CD4-positive, alpha-beta T cell treated with Interleukin-2 at 100 ng/mL for 4 hours (primary cell): ENCODE results near the gene SFTPB.
"Not testable (repeated sequence)": the region's sequence is repeated elsewhere in the genome, so short reads cannot be mapped to it uniquely, and the experiment has no call there.

ENCODE experiments used
- DNase-seq: peaks from one replicate; pipeline ENCODE4 v3.0.0-alpha.2; 2020; ENCODE audit warnings: low spot score

Gene SFTPB

DNA sequence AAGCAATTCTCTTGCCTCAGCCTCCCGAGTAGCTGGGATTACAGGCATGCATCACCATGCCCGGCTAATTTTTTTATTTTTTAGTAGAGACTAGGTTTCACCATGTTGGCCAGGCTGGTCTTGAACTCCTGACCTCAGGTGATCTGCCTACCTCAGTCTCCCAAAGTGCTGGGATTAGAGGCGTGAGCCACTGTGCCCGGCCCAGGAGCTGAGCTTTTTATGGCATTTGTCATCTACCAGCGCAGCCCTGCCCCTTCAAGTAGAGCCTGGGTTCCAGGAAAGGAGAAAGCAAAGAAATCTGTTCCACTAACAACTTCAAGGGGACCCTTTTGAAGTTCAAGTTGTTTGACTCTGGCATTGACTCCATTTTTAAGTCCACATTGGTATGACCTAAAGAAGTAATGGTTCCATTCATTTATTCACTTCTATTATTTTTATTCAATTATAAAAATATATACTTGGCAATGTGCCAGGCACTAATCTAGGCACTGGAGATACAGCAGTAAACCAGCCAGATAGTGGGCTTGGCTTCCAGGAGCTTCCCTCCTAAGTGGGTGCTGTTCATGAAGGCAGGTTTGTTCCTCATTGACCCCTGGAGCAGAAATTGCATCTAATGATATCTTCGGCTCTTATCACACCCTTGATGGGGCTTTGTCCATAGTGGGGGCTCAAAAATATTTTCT is 8.0 kb upstream of the SFTPB start:
- no peak for DNase-seq

DNA sequence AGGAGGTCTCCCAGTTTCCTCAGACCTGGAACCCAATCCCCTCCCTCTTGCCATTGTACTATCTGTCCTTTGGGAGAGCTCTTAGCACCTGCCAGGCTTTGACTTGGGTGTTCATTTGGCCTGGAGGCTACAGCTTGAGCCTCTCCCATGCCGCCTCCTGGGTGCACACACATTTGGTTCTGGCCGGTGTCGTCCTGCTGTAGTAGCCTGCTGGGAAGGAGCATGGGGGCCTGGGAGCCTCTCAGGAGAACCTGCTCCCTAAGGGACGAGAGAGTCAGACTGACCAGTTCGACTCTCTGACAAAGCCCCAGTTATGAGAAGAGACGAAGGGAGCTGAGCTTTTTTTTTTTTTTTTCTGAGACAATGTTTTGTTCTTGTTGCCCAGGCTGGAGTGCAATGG is 7.4 kb upstream of the SFTPB start:
- no peak for DNase-seq

DNA sequence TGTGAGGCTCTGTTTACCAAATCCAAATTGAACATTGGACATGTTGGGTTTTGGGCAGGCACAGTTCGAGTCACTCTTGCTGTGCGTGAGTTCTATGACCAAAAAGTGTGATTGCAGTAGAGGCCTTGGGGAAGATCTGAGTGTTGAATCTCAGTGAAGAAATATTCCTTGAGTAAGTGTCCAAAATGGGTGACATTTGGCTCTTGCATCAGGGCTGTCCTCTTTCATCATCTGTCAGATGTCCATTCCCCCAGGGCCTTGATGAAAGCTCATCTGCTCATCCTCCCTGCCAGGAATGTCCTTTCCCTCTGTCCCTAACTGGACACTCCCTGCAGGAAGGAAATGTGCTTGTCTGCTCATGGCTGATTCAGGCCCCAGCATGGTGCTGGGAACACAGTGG is 6.4 kb upstream of the SFTPB start:
- no peak for DNase-seq

DNA sequence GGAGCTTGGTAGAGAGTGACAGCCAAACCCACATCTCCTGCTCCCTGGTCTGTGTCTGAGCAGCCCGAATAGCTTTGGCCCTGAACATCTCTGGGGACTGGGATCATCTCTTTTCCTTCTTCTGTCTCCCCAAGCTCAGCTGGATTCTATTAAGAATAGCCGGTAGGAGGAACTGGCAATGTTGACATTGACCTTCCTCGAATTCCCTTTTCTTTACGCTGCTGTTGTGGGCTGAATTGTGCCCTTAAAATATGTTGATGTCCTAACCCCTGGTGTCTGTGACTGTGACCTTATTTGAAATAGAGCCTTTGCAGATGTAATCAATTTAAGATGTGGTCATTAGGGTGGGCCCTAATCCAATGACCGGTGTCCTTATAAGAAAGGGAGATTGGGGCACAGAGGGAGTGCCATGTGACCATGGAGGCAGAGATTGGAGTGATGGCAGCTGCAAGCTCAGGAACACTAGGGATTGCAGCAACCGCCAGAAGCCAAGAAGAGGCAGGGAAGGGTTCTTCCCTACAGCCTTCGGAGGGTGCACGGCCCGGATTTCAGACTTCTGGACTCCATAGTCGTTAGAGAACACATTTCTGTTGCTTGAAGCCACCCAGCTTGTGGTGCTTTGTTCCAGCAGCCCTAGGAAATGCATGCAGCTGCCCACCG is 5.8 kb upstream of the SFTPB start:
- no peak for DNase-seq

DNA sequence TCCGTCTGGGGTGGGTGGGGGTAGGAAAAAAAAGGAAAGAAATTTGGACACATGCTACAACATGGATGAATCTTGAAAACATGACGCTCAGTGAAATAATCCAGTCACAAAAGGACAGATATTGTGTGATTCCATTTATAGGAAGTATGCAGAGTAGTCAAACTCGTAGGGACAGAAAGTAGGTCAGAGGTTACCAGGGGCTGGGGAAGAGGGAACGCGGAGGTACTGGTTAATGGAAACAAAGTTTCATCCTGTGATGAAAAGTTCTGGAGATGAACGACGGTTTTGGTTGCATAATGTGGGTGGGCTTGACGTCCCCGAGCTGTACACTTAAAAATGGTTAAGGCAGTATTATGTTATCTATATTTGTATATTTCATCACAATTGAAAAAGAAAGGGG is 4.5 kb upstream of the SFTPB start:
- no peak for DNase-seq

DNA sequence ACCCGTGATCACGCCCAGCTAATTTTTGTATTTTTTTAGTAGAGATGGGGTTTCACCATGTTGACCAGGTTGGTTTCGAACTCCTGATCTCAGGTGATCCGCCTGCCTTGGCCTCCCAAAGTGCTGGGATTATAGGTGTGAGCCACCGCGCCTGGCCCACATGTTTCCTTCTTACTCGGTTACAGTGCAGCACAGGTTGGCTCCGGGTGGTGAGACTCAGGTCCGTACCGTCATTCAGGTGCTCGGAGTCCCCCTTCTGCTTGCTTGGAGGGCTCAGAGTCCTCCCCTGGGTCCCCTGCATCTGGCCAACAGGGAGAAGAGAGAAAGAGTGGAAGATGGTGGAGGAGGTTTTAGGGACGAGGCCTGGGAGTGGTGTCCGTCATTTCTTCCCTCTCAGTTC is 2.4 kb upstream of the SFTPB start:
- DNase-seq = not testable (repeated sequence)

DNA sequence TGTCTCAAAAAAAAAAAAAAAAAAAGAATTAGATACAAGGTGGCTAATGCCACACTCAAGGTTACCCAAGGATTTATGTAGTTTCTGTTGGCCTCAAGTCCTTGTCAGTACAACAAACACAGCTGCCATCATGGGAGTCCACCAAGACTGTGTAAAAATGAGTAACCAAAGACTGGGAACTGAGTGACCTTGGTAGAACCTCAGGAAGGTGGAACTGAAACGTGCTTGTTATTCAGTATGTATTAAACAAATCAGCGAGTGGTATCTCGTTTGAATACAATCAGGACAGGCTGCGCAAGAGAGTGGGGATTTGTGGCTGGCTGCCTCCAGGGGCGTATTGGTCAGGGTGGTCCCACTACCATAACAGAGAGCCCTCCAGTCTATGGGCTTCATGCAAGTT is 1.6 kb upstream of the SFTPB start:
- no peak for DNase-seq

DNA sequence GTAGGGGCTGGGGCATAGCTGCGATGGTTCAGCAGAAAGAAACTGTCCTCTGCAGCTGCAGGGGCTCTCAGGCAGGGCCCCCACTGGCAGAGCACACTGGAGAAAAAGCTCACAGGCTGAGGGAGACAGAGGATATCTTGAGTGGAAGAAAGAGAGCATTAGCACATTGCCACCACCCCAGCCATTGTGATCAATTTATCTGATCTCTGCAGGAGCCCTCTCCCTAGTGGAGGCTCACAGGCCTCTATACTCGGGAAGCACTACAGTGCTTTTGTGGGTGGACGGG is 801 bp upstream of the SFTPB start:
- no peak for DNase-seq

DNA sequence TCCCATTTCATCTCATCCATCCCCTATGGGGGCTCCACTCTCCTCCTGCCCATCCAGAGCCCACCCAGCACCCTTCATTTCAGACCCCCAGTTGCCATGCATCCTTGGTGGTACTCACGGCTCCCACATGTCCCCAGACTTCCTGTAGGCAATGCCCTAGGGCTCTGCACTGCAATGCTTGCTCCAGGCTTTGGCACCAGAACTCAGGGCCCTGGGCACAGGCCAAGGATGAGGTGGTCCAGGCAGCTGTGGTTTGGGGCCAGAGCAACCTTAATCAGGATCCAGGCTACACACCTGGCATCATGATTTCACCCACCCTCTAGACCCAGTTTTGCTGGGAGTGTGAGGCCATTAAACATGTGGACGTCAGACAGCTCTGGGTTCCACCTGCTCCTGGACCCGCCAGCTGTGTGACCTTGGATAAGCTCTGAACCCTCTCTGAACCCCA is 414 bp downstream of the SFTPB start:
- DNase-seq = no peak

DNA sequence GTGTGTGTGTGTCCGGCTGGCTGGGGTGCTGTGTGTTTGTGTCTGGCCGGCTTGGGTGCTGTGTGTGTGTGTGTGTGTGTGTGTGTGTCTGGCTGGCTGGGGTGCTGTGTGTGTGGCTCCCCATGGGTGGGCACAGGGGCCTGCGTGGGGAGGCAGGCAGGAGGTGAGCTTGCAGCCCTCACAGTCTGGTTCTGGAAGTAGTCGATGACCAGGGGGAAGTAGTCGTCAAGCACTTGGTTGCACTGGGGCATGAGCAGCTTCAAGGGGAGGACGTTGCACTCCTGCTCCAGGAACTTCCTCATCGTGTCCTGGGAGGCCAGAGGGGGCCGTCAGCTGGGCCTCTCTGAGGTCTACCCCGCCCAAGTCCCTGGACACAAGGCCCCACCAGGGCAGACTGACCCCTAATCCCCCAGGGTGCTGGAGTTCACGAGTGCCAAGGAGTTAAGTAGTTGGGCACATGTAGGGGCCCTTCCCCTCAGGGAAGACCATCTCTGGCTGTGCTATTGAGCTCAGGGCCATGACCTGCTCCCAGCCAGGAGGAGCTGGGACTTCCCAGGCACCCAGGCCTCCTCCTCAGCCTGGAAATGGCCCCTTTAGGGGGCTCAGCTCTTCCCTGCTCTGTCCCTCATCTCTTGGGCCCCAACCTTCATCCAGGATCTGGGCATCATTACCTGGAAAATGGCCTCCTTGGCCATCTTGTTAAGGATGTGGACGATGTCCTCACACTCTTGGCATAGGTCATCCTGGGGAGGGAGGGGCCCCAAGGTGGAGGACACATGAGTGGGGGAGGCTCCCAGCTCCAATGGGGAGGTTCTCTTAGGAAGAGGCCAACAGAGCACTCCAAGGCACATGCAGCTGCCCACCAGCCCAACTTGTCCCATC is 1.3 kb downstream of the SFTPB start:
- no peak for DNase-seq

DNA sequence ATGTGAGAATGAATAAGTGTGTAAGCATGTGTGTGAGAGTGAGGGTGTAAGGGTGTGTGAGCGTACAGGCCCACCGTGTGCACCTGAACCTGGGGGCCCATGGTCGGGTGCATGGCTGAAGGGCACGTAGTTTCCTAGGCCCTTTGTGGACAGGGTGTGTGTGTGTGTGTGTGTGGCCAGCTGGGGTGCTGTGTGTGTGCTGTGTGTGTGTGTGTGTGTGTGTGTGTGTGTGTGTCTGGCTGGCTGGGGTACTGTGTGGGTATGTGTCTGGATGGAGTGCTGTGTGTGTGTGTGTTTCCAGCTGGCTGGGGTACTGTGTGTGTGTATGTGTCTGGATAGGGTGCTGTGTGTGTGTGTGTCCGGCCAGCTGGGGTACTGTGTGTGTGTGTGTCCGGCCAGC is 2.0 kb downstream of the SFTPB start:
- no peak for DNase-seq

DNA sequence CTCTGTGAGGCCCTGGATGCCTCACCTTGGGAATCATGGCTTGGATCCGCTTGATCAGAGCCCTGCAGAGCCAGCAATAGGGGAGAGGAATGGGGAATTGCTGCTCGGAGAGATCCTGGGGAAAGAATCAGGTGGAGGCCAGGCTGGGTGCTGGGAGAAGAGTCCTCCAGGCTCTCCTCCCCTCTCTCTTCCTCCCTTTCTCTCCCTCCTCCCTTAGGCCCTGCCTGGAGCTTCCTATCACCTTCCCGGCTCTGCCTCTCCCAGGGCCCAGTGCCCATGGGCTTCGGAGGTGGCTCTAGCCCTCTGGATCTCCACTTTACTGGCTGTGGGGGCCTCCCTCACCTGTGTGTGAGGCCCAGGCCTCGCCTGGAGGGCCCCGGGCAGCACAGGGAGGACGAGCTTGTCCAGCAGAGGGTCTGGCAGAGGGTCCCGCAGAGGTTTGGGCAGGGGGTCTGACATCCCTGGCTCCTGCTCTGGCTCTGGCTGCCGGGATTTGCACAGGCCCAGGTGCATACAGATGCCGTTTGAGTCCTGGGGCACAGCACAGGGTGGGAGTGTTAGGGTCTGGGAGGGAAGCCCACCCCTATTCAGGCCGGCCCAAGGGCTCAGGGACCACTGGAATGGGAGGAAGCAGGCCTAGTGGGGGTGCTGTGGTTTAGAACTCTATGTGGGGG is 2.6 kb downstream of the SFTPB start:
- DNase-seq = no peak

DNA sequence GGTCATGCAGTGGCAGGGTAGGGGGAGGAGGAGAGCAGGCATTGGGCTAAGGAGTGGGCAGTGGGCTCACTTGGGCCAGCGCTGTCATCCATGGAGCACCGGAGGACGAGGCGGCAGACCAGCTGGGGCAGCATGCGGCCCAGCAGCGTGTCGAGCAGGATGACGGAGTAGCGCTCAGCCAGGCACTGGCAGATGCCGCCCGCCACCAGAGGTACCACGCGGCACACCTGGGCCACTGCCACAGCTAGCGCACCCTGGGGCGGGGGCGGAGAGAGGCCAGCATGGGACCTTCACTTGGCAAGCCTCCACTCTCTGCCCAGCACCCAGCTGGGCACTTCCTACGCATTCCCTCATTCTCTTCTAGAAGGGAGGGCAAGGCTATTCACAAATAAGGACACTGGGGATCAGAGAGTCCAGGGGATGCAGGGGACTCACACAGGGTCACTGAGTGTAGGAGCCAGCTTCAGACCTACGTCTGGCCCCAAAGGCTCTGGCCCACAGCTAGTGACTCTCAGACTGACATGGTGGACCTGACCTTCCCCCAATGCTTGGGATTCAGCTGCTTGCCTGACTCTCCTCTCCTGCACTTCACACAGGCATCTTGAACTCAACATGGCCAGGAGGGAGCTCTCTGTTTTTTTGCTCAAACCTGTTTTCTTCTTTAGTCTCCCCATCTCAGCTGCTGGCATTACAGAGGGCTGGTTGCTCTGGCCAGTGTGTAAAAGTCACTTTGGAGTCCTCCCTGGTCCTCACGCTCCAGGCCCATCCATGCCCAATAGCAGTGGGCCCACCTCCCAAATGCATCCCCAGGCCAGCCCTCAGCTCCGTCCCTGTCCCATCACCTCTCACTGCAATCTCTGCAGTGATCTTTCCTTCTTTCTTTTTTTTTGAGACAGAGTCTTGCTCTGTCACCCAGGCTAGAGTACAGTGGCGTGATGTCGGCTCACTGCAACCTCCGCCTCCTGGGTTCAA is 4.1 kb downstream of the SFTPB start:
- DNase-seq = no peak

DNA sequence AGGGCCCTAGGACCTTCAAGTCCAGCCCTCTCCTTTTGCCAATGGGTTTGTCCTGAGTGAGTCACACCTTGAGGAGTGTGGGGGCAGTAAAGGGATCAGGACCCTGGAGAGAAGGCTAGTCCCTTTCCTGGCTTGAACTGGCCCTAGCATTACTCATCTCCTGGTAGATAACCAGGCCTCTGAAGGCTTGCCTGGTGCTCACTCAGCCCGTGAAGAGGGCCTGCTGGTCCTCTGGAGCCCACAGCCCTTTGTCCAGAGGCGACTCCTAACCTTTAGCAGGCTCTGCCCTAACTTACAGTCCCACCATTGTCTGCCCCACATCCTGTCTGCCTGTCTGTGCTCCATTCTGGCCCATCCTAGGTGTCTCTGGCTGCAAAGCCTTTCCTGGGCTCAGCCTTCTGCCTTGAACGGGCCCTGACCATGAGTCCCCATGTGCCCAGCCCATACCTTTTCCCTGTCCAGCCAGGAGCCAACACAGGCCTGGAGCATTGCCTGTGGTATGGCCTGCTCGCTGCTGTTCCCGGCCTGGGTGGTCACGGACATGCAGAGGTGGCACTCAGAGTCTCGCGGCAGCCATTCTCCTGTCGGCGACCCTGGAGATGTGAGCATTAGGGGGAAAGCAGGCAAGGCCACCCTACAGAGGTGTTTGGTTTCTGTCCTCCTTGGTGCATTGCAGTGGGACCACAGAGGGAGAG is 5.0 kb downstream of the SFTPB start:
- DNase-seq = no peak

DNA sequence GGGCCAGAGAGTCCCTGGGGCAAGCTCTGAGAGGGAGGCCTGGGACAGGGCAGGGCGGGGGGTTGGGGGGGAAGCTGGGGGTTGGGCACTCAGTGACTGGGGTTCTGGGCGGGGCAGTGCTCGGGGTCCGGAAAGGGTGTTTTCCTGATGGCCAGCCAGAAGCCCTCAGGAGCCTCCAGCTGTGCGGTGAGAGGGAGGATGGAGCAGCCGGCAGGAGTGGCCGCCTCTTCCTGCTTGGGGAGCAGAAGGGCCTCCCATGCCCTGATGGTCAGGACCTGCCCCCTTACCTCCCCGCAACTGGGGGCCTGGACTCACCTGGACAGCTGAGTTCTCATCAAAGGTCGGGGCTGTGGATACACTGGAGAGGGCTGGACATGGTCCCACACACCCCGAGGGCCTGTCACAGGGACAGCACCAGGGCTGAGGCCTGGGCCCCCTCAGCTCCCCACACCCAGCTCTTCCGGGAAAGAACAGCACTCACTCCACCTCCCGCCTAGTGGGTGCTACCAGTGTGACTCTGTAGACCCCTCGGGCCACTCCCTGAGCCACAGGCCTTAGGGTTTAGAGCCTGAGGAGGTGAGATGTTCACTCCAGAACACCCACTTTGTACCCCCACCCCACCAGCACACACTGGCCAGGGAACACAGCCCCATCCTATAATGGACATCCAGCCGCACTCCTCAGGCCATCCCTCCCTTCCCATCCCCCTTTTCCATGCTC is 6.7 kb downstream of the SFTPB start:
- DNase-seq = no peak

DNA sequence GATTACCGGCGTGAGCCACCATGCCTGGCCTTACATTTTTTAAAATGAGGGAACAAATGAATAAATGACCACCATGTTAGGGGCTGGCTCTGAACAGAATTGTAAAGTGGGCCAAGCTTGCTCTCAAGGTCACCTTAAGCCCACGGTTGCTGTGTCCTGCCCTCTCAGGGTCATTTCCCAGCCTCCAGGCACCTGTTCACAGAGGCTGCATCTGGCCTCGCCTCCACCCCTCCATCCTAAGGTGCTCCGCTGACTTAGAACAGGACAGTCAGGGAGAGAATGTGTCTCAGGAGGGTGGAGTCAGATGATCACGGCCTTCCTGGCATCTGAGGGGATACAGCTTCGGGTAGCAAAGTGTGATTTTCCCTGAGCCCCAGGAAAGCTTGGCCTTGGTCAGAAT is 7.3 kb downstream of the SFTPB start:
- no peak for DNase-seq

DNA sequence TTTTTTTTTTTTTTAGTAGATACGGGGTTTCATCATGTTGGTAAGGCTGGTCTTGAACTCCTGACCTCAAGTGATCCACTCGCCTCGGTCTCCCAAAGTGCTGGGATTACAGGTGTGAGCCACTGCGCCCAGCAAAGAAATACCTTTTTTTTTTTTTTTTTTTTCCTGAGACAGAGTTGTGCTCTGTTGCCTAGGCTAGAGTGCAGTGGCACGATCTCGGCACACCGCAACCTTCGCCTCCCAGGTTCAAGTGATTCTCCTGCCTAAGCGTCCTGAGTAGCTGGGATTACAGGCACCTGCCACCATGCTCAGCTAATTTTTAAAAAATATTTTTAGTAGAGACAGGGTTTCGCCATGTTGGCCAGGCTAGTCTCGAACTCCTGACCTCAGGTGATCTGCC is 7.7 kb downstream of the SFTPB start:
- DNase-seq = not testable (repeated sequence)

DNA sequence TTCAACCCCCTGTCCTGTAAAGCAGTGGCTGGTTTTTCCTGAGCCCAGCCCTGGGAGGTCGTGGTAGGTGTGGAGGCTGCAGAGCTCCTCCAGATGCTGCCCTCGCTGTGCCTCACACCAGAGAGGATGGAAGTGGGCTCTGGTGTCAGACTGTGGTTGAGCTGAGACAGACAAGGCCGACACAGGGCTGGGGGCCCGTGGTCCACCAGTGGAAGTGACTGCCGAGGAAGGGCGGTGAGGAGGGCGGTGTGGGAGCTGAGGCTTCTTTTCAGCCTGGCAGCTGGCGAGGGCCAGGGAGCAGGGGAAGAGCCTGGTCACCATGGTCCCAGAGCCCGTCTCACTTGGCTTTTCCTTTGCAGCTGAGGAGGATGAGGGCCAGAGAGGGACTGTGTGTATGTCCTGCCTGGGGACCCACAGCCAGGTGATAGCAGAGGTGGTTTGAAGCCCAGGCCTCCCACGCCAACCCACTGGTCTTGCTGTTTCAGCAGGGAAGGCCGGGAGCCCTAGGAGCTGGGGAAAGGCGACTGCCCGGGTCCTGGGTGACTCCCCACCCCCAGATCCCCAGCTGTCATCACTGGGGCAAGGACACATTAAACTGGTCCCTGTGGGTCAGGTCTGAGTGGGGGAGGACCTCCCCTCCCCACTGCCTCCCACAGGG is 8.5 kb downstream of the SFTPB start:
- no peak for DNase-seq

DNA sequence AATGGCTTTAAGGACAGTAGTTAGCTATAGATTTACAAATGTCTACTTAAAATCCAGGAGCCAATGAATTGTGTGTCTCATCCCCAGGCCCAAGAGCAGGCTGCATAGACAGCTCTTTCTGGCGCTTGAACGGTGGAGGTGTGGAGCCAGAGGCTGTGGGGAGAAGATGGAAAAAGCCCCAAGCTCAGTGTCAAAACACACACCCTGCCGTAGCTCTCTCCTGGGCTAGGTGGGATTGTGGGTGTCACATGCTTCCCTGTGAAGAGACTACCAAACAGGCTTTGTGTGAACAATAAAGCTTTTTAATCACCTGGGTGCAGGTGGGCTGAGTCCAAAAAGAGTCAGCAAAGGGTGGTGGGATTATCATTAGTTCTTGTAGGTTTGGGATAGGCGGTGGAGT is 10.6 kb downstream of the SFTPB start:
- not testable (repeated sequence) for DNase-seq

DNA sequence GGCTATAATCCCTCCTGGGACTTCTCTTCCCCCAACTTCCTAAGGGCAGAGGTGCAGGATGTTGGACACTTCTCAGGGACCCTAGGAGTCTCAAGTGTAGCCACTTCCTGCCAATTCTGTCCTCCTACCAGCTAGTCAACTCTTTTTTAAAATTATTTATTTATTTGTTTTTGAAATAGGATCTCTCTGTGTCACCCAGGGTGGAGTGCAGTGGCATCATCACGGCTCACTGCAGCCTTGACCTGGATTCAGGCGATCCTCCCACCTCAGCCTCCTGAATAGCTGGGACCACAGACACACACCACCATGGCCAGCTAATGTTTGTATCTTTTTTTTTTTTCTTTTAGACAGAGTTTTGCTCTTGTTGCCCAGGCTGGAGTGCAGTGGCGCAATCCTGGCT is 11.5 kb downstream of the SFTPB start:
- no peak for DNase-seq
